ENCODE measurements around the gene SNRNP70. TPM values are rescaled to one million over a fixed set of nuclear protein-coding genes. Genes with fewer than 3 reads are reported as not detected.

SNRNP70 gene
- total and polyA plus RNA-seq, 7 donors, result 33.8 to 382 (median 167) TPM

DNA sequence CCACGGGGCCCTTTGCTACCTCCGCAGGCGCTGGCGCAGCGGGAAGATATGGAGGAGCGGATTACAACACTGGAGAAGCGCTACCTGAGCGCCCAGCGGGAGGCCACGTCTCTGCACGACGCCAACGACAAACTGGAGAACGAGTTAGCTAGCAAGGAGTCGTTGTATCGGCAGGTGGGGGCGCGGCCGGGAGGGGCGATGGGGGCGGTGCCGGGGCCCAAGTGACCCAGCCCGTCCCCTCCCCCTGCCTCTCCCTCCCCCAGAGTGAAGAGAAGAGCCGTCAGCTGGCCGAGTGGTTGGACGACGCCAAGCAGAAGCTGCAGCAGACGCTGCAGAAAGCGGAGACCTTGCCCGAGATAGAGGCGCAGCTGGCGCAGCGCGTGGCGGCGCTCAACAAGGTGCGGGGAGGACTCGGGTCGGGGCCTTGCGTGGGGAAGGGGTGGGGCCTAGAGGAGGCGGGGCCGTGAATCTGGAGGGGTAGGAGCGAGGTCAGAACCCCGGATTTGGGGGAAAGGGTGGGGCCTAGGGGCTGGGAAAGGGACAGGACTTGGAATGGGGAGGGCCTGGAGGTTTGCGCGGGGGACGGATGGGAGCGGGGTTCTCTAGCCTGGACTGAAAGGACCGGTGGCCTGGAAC lies 47.8 kb downstream of the SNRNP70 start:
- Histone ChIP-seq H3K27me3 (peaks cover 7 to 23% (median 18%) of the 10 kb centered on the region in 3 donors), H3K9me3 (no peaks in the 10 kb centered on the region), H3K4me3 (peak overlapping the region in 3 of 4 donors; percentile 5 to 29 (median 25)), H3K36me3 (no peaks in the 10 kb centered on the region), H3K4me1 (peaks cover 0 to 30% (median 23%) of the 10 kb centered on the region in 4 donors), H3K27ac (peak overlapping the region in 3 of 4 donors; percentile 10 to 56 (median 48))
- no peak for DNase-seq
- WGBS, 2 donors, result 19 to 21% methylated on average over 49 of the region's 49 CpGs
- intact Hi-C loops (cut with DNase I), result no loop called here
- TF ChIP-seq, protein P1, sequence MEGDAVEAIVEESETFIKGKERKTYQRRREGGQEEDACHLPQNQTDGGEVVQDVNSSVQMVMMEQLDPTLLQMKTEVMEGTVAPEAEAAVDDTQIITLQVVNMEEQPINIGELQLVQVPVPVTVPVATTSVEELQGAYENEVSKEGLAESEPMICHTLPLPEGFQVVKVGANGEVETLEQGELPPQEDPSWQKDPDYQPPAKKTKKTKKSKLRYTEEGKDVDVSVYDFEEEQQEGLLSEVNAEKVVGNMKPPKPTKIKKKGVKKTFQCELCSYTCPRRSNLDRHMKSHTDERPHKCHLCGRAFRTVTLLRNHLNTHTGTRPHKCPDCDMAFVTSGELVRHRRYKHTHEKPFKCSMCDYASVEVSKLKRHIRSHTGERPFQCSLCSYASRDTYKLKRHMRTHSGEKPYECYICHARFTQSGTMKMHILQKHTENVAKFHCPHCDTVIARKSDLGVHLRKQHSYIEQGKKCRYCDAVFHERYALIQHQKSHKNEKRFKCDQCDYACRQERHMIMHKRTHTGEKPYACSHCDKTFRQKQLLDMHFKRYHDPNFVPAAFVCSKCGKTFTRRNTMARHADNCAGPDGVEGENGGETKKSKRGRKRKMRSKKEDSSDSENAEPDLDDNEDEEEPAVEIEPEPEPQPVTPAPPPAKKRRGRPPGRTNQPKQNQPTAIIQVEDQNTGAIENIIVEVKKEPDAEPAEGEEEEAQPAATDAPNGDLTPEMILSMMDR (IDR thresholded peaks at IDR 0.05), result no peak
- TF ChIP-seq POLR2AphosphoS5 (IDR thresholded peaks at IDR 0.05) (no peak), POLR2A (IDR thresholded peaks at IDR 0.05) (no peak), EP300 (IDR thresholded peaks at IDR 0.05) (no peak)

DNA sequence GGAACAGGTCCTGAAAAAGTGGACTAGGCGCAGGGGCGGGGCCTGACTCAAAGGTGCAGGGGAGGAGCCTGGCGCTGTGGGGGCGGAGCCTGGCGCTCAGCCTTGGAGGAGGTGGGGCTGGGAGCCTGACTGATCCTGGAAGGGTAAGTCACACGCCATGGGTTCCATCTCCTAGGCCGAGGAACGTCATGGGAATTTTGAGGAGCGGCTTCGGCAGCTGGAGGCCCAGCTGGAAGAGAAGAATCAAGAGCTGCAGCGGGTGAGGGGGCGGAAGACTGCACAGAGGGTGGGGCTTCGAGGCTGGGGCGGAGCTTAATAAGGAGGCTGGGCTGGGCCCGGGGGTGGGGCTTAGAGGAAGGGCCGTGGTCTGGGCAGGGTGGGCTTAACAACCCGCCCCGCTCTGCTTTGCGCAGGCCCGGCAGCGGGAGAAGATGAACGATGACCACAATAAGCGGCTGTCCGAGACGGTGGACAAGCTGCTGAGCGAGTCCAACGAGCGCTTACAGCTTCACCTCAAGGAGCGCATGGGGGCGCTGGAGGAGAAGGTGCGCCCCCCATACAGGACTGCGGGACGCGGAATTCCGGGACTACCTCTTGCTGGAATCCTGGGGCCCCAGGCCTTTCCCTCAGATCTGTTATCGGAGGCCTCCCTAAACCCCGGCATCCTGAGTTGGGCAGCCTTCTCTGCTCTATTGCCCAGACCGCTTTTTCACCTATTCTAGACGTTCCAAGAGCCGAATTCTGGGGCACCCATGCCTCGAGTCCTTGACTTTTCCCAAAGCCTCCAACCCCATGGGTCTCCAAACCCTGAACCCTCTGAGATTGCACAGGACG lies 48.6 kb downstream of the SNRNP70 start:
- intact Hi-C loops (cut with DNase I), result no loop called here
- 22 to 63% methylated on average over 42 of the region's 42 CpGs for WGBS, 2 donors
- DNase-seq, result peak; percentile 81

DNA sequence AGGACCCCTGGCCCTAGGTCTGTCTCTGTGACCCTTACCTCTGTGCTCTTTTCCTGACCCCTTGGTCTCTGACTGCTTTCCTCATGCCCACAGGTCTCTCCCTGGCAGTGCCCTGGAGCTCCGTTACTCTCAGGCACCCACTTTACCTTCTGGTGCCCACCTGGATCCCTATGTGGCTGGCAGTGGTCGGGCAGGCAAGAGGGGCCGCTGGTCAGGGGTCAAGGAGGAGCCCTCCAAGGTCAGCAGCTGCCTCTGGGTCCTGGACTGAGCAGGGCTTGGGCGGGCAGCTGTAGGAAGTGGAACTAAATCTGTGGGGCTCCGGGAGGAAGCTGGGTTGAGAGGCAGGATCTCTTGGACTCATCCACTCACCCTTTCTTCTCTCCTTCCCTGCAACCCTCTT lies 50.4 kb downstream of the SNRNP70 start:
- Histone ChIP-seq H3K27me3 (peaks cover 7 to 23% (median 18%) of the 10 kb centered on the region in 3 donors), H3K9me3 (no peaks in the 10 kb centered on the region), H3K36me3 (no peaks in the 10 kb centered on the region), H3K4me1 (peaks cover 0 to 18% (median 16%) of the 10 kb centered on the region in 4 donors), H3K27ac (peak overlapping the region in 1 of 4 donors; percentile 74), H3K4me3 (no peak overlapping the region)
- TF ChIP-seq EP300 (IDR thresholded peaks at IDR 0.05) (no peak), POLR2A (IDR thresholded peaks at IDR 0.05) (no peak), POLR2AphosphoS5 (IDR thresholded peaks at IDR 0.05) (no peak)
- TF ChIP-seq, protein P1 (IDR thresholded peaks at IDR 0.05), result no peak
- 88 to 96% methylated on average over 5 of the region's 5 CpGs for WGBS, 2 donors
- intact Hi-C loops (cut with DNase I), result no loop called here
- DNase-seq, result no peak

More for the DNA sequence above, 48.6 kb downstream of the SNRNP70 start:
- H3K27me3 ChIP-seq, result peaks cover 7 to 23% (median 18%) of the 10 kb centered on the region in 3 donors
- H3K4me1 ChIP-seq, result peaks cover 0 to 23% (median 16%) of the 10 kb centered on the region in 4 donors
- peak overlapping the region in 3 of 4 donors; percentile 5 to 29 (median 25) for H3K4me3 ChIP-seq
- no peak for TF ChIP-seq POLR2AphosphoS5 (IDR thresholded peaks at IDR 0.05)
- TF ChIP-seq, protein P1 (IDR thresholded peaks at IDR 0.05), result no peak
- no peak for TF ChIP-seq EP300 (IDR thresholded peaks at IDR 0.05)
- TF ChIP-seq POLR2A (IDR thresholded peaks at IDR 0.05), result no peak
- H3K27ac ChIP-seq, result peak overlapping the region in 3 of 4 donors; percentile 10 to 56 (median 48)
- no peaks in the 10 kb centered on the region for H3K9me3 ChIP-seq
- H3K36me3 ChIP-seq, result no peaks in the 10 kb centered on the region

DNA sequence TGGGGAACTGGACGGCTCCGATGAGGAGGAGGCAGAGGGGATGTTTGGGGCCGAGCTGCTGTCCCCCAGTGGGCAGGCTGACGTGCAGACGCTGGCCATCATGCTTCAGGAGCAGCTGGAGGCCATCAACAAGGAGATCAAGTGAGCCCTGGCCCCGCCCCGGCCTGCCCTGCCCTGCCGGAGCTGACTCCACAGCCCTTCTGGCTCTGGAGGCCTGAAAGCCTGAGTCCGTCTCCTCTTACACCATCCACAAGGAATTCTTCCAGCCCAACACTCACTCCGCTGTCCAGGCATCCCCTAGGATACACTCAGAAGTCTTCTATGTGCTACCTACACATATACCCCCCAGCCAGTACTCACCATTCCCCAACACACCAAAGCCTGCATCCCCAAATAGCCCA lies 51.5 kb downstream of the SNRNP70 start:
- 69 to 77% methylated on average over 10 of the region's 10 CpGs for WGBS, 2 donors
- TF ChIP-seq, protein P1 (IDR thresholded peaks at IDR 0.05), result no peak
- TF ChIP-seq POLR2AphosphoS5 (IDR thresholded peaks at IDR 0.05), result peak in 1 of 4 donors; percentile 10
- H3K36me3 ChIP-seq, result no peaks in the 10 kb centered on the region
- intact Hi-C loops (cut with DNase I), result no loop called here
- peaks cover 7 to 23% (median 18%) of the 10 kb centered on the region in 3 donors for H3K27me3 ChIP-seq
- peaks cover 0 to 18% (median 16%) of the 10 kb centered on the region in 4 donors for H3K4me1 ChIP-seq
- DNase-seq, result peak; percentile 88
- H3K27ac ChIP-seq, result peak overlapping the region in 3 of 4 donors; percentile 30 to 74 (median 45)
- H3K9me3 ChIP-seq, result no peaks in the 10 kb centered on the region
- H3K4me3 ChIP-seq, result no peak overlapping the region
